PC-9 (cell line): ENCODE data around the gene ZFYVE27. TPM values are rescaled to one million over a fixed set of nuclear protein-coding genes. Genes with fewer than 3 reads are reported as not detected.

Experiments
- BruUV-seq: library from RNA; stranded (reverse); fragments of 400-500 nt; replicated peaks from 2 replicates; lab custom pipeline; 2021; lab: Mats Ljungman, UMichigan
- CTCF ChIA-PET: fragments of 300-600 bp; sonication (Branson Sonifier 250); formaldehyde crosslinking; loops from one replicate; lab custom pipeline; 2022; ENCODE audit warnings: antibody characterized with exemption; lab: Charles Lee
- POLR2A ChIA-PET: fragments of 300-600 bp; sonication (Branson Sonifier 250); formaldehyde crosslinking; loops from one replicate; lab custom pipeline; 2022; ENCODE audit warnings: antibody characterized with exemption; ENCODE audit not compliant: unreplicated experiment; lab: Charles Lee
- DNase-seq, 2 experiments: peaks; one replicate each; pipeline versions ENCODE4 v3.0.0 to v3.0.0-alpha.2; 2015 to 2022; ENCODE audit warnings: mixed read lengths in 1 of 2
- H2AFZ ChIP-seq: fragments of 200-600 bp; sonication (generic); 2 replicates; pipeline ENCODE4 v1.8.1; 2017; ENCODE audit warnings: antibody characterized with exemption
- H3F3A ChIP-seq: fragments of 200-600 bp; sonication (generic); 2 replicates; pipeline ENCODE4 v1.8.1; 2017; ENCODE audit warnings: antibody characterized with exemption, mild to moderate bottlenecking, low read depth; ENCODE audit not compliant: insufficient read depth
- H3K27ac ChIP-seq: fragments of 200-600 bp; sonication (generic); 2 replicates; pipeline ENCODE4 v1.6.1; 2016; ENCODE audit warnings: mixed run types
- H3K27me3 ChIP-seq: fragments of 200-600 bp; sonication (generic); 2 replicates; pipeline ENCODE4 v1.6.1; 2016; ENCODE audit warnings: low read depth, mixed run types; ENCODE audit not compliant: insufficient read depth
- H3K36me3 ChIP-seq: fragments of 200-600 bp; sonication (generic); 2 replicates; pipeline ENCODE4 v1.6.1; 2016; ENCODE audit warnings: low read depth, mixed run types
- H3K4me1 ChIP-seq: fragments of 200-600 bp; sonication (generic); replicated peaks from 2 replicates; pipeline ENCODE4 v1.6.1; 2016; ENCODE audit warnings: mixed run types; ENCODE audit not compliant: insufficient read depth
- H3K4me2 ChIP-seq: fragments of 200-600 bp; sonication (generic); 2 replicates; pipeline ENCODE4 v1.6.1; 2017; ENCODE audit warnings: mixed run types
- H3K4me3 ChIP-seq: fragments of 200-600 bp; sonication (generic); 2 replicates; pipeline ENCODE4 v1.6.1; 2016; ENCODE audit warnings: mixed run types
- H3K79me2 ChIP-seq: fragments of 200-600 bp; sonication (generic); 2 replicates; pipeline ENCODE4 v1.6.1; 2017; ENCODE audit warnings: low read depth, mixed run types
- H3K9me2 ChIP-seq: fragments of 200-600 bp; sonication (generic); 2 replicates; pipeline ENCODE4 v1.8.1; 2017; ENCODE audit warnings: mild to moderate bottlenecking; ENCODE audit not compliant: insufficient read depth
- H3K9me3 ChIP-seq: fragments of 200-600 bp; sonication (generic); 2 replicates; pipeline ENCODE4 v1.8.1; 2016; ENCODE audit warnings: low read depth; ENCODE audit not compliant: insufficient read depth
- H4K20me1 ChIP-seq: fragments of 200-600 bp; sonication (generic); 2 replicates; pipeline ENCODE4 v1.8.1; 2017; ENCODE audit not compliant: insufficient read depth
- EZH2 ChIP-seq: fragments of 200-600 bp; sonication (generic); IDR thresholded peaks from 2 replicates; pipeline ENCODE4 v1.8.0; 2017; ENCODE audit warnings: antibody characterized with exemption, low read depth
- intact Hi-C: fragments of 100-400 bp; cut with micrococcal nuclease; formaldehyde crosslinking; loops from one replicate; pipeline ENCODE4 v1.10.0; 2022; ENCODE audit not compliant: unreplicated experiment
- total RNA-seq: library from RNA; stranded (reverse); gene quantifications from 2 replicates; pipeline ENCODE4 v1.2.3, GENCODE V29; 2021
- TF ChIP-seq, protein P1 (sequence below): fragments of 200-600 bp; sonication (generic); conservative IDR thresholded peaks from 2 replicates; pipeline ENCODE4 v1.6.1; 2017; ENCODE audit warnings: mixed run types, antibody characterized with exemption, mild to moderate bottlenecking, moderate library complexity

ZFYVE27 gene
- total RNA-seq, 1 experiment from 2014 or later = 21.6 TPM

DNA sequence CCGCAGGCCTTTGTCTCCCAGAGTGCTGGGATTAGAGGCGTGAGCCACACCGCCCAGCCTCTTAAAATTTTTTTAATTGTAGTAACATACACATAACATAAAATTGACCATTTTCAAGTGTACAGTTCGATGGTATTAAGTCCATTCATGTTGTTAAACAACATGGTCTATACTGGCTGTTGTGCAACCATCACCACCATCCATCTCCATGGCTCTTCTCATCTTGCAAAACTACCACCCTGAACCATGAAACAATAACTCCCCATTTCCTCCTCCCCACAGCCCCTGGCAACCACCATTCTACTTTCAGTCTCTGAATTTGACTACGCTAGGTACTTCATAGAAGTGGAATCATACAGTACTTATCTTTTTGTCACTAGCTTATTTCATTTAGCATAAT is 7.9 kb upstream of the ZFYVE27 start:
- Histone ChIP-seq H3K27ac (no peak overlapping the region), H3K4me3 (no peak overlapping the region), H4K20me1 (no peaks in the 10 kb centered on the region), H3K9me3 (no peaks in the 10 kb centered on the region), H3K27me3 (no peaks in the 10 kb centered on the region), H3K36me3 (no peaks in the 10 kb centered on the region), H3K4me2 (no peak overlapping the region), H3K9me2 (no peaks in the 10 kb centered on the region), H3F3A (0 out of 2 replicates have a peak, but pooled peaks cover 6% of the 10 kb centered on the region), H2AFZ (no peak overlapping the region), H3K79me2 (no peaks in the 10 kb centered on the region), H3K4me1 (peaks cover 8% of the 10 kb centered on the region; the same call in 1 of the 2 replicates)
- TF ChIP-seq, protein P1, sequence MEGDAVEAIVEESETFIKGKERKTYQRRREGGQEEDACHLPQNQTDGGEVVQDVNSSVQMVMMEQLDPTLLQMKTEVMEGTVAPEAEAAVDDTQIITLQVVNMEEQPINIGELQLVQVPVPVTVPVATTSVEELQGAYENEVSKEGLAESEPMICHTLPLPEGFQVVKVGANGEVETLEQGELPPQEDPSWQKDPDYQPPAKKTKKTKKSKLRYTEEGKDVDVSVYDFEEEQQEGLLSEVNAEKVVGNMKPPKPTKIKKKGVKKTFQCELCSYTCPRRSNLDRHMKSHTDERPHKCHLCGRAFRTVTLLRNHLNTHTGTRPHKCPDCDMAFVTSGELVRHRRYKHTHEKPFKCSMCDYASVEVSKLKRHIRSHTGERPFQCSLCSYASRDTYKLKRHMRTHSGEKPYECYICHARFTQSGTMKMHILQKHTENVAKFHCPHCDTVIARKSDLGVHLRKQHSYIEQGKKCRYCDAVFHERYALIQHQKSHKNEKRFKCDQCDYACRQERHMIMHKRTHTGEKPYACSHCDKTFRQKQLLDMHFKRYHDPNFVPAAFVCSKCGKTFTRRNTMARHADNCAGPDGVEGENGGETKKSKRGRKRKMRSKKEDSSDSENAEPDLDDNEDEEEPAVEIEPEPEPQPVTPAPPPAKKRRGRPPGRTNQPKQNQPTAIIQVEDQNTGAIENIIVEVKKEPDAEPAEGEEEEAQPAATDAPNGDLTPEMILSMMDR = no peak
- TF ChIP-seq EZH2 = no peak
- DNase-seq = no peak
- CTCF ChIA-PET = no interaction called here
- no TSS peak for BruUV-seq
- intact Hi-C loops = no loop called here
- POLR2A ChIA-PET = no interaction called here

DNA sequence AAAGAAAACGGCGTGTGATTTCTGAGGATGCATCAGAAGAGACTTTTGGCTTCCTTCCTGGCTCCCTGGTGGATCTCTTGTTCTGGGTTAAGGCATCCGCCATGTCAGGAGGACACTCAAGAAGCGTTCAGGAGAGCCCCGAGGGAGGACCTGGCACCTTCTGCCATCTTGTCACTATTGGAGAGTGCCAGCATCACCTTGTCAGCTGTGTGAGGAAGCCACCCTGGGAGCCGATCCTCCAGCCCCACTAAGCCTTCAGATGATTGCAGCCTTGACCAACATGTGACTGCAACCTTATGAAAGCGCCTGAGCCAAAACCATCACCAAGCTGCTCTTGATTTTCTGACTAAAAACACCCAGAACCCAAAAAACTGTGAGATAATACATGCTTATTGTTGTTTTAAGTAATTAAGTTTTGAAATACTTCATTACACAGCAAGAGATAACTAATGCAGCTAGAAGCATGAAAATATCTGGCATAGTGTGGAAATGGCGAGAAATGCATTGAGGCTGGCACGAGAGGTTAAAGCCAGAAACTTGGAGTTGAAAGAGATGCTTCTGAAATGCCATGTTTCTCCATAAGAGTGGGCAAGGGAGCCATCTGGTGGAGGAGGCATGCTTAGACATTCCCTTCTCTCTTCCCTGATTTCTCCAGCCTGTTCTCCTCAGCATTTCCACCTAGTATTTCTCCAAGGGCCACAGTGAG is 5.4 kb upstream of the ZFYVE27 start:
- ChIA-PET CTCF (no interaction called here), POLR2A (no interaction called here)
- no peak overlapping the region for H3K4me3 ChIP-seq
- H3K4me2 ChIP-seq = no peak overlapping the region
- H4K20me1 ChIP-seq = no peaks in the 10 kb centered on the region
- H3K4me1 ChIP-seq = peaks cover 6% of the 10 kb centered on the region
- DNase-seq = peak in 1 of 2 experiments; percentile 55
- H3K27ac ChIP-seq = no peak overlapping the region
- BruUV-seq = no TSS peak
- H3K9me3 ChIP-seq = no peaks in the 10 kb centered on the region
- H3K27me3 ChIP-seq = no peaks in the 10 kb centered on the region
- no peaks in the 10 kb centered on the region for H3F3A ChIP-seq
- TF ChIP-seq EZH2 = no peak
- TF ChIP-seq, protein P1 = peak; percentile 78
- H3K9me2 ChIP-seq = no peaks in the 10 kb centered on the region
- no peaks in the 10 kb centered on the region for H3K36me3 ChIP-seq
- intact Hi-C loops = loop anchor here (1.0 kb wide), 4 partner anchors 22 to 268 kb away; no protein-coding TSS in a partner anchor
- no peaks in the 10 kb centered on the region for H3K79me2 ChIP-seq
- H2AFZ ChIP-seq = no peak overlapping the region

DNA sequence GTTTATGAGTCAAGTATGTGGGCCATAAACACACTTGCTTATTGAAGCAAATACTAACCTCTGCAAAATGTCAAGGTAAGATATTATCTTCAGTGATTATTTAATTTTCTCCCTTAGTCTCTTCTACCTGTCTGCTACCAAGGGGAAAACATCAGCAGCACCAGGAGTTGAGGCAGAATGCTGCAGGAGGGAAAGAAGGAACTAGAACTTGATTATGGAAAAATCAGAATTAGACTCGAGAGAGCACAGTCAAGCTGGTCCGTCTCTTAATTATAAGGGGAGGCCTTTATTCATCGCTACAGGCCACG is 4.9 kb upstream of the ZFYVE27 start:
- H3K27me3 ChIP-seq = no peaks in the 10 kb centered on the region
- H2AFZ ChIP-seq = no peak overlapping the region
- BruUV-seq = no TSS peak
- peaks cover 7% of the 10 kb centered on the region for H3K4me1 ChIP-seq
- H3K27ac ChIP-seq = no peak overlapping the region
- no peaks in the 10 kb centered on the region for H3K9me3 ChIP-seq
- ChIA-PET CTCF (no interaction called here), POLR2A (no interaction called here)
- no peak overlapping the region for H3K4me2 ChIP-seq
- H3K9me2 ChIP-seq = no peaks in the 10 kb centered on the region
- no peaks in the 10 kb centered on the region for H4K20me1 ChIP-seq
- intact Hi-C loops = loop anchor here (1.0 kb wide), 1 partner anchor 31 kb away; no protein-coding TSS in a partner anchor
- H3F3A ChIP-seq = no peaks in the 10 kb centered on the region
- no peak overlapping the region for H3K4me3 ChIP-seq
- no peaks in the 10 kb centered on the region for H3K79me2 ChIP-seq
- no peak for DNase-seq
- no peaks in the 10 kb centered on the region for H3K36me3 ChIP-seq
- TF ChIP-seq, protein P1 = no peak; the same call in 1 of the 2 replicates
- TF ChIP-seq EZH2 = no peak
